ENCODE measurements around the gene ZSCAN18.
A peak's percentile ranks its signal among the peaks of the same experiment; 100 is the strongest.

ZSCAN18 gene

DNA sequence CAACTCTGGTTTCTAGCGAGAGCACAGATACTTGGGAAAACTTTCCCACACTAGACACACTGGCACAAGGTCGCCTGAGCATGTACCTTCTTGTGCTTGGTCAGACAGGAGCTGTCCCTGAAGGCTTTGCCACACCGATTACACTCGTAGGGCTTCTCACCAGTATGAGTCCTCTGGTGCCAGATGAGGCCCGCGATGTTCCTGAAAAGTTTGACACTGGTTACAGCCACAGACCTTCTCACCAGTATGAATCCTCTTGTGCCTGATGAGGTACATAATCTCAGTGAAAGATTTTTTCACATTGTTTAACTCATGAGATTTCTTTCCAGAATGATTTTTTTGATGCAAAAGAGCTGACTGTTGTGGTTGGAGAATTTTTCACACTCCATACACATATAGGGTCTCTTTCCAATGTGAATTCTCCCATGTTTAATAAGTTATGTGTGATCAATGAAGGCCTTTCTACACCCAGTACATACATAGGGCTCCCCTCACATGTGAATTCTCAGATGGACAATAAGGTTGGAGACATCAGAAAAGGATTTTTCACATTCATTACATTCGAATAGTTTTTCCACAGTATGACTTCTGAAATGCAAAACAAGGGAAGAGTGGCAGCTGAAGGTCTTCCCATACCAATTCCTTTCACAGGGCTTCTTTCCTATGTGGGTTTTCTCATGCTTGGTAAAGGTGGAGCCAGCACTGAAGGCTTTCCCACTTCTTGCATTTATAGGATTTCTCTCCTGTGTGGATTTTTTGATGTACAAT is 9.9 kb upstream of the ZSCAN18 start:
- peaks cover 22% of the 10 kb centered on the region for H3K9me3 ChIP-seq (ENCODE audit: low read length)
- H3K36me3 ChIP-seq (ENCODE audit: insufficient read depth, low read length), result no peaks in the 10 kb centered on the region
- H3K4me3 ChIP-seq (ENCODE audit: low read depth in 1 of 2, low read length in 2 of 2), result no peak overlapping the region
- no peak overlapping the region for H3K27ac ChIP-seq (ENCODE audit: low read depth, low read length)
- no peak overlapping the region for H3K9ac ChIP-seq (ENCODE audit: low read length)
- H3K27me3 ChIP-seq (ENCODE audit: control insufficient read depth in 1 of 2, insufficient read depth in 2 of 2, low read length in 2 of 2), result no peaks in the 10 kb centered on the region
- H3K4me1 ChIP-seq (ENCODE audit: insufficient read depth, low read length), result no peaks in the 10 kb centered on the region

GRCh38 chr19:58098682-58098998 is 609 bp upstream of the ZSCAN18 start:
- Histone ChIP-seq H3K4me1 (ENCODE audit: insufficient read depth, low read length) (peaks cover 10% of the 10 kb centered on the region), H3K27me3 (ENCODE audit: control insufficient read depth in 1 of 2, insufficient read depth in 2 of 2, low read length in 2 of 2) (no peaks in the 10 kb centered on the region), H3K9me3 (ENCODE audit: low read length) (no peaks in the 10 kb centered on the region), H3K9ac (ENCODE audit: low read length) (peak overlapping the region; percentile 95), H3K36me3 (ENCODE audit: insufficient read depth, low read length) (peaks cover 8% of the 10 kb centered on the region), H3K4me3 (ENCODE audit: low read depth in 1 of 2, low read length in 2 of 2) (peak overlapping the region; percentile 80 to 97), H3K27ac (ENCODE audit: low read depth, low read length) (peak overlapping the region; percentile 95)

DNA sequence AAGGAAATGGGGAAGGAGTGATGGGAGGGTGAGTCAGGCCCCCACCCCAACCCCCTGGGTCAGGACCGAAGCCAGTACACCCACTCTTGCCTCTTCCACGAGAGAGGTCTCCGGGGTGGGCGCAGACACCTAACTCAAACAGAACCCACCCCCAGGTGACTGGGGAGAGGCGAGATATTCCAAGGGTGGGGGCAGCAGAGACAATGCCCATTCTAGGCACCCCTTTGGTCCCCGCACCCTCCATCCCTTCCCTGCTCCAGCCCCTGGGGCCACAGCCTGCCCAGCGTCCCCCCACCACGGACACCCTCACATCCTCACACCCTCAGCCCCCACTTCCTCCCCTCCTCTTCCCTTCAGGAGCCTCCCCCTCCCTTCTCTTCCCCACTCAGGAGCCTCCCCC is 682 bp downstream of the ZSCAN18 start:
- H3K4me1 ChIP-seq (ENCODE audit: insufficient read depth, low read length), result peaks cover 10% of the 10 kb centered on the region
- no peak overlapping the region for H3K9ac ChIP-seq (ENCODE audit: low read length)
- peak overlapping the region; percentile 52 for H3K27ac ChIP-seq (ENCODE audit: low read depth, low read length)
- H3K36me3 ChIP-seq (ENCODE audit: insufficient read depth, low read length), result peaks cover 8% of the 10 kb centered on the region
- peak overlapping the region; percentile 80 to 97 for H3K4me3 ChIP-seq (ENCODE audit: low read depth in 1 of 2, low read length in 2 of 2)
- no peaks in the 10 kb centered on the region for H3K9me3 ChIP-seq (ENCODE audit: low read length)
- H3K27me3 ChIP-seq (ENCODE audit: control insufficient read depth in 1 of 2, insufficient read depth in 2 of 2, low read length in 2 of 2), result no peaks in the 10 kb centered on the region

DNA sequence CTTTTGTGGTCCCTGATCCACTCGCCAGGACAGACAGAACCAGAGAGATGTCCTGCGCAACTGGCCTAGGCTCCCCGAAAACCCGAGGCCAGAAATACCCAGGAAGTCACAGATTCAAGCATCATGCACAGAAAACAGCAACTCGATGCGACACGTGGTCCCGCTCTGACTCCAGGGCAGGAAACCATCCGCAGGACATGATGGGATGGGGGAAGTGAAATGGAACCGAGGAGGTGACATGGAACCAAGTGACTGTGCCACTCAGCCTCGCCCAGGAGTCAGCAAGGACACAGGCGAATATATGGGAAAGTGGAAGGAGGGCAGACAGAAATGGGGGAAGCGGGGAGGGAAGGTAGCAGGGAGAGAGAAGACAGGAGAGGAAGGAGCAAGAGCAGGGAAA is 1.1 kb downstream of the ZSCAN18 start:
- H3K36me3 ChIP-seq (ENCODE audit: insufficient read depth, low read length), result peaks cover 8% of the 10 kb centered on the region
- H3K27me3 ChIP-seq (ENCODE audit: control insufficient read depth in 1 of 2, insufficient read depth in 2 of 2, low read length in 2 of 2), result no peaks in the 10 kb centered on the region
- peak overlapping the region; percentile 80 to 97 for H3K4me3 ChIP-seq (ENCODE audit: low read depth in 1 of 2, low read length in 2 of 2)
- no peak overlapping the region for H3K9ac ChIP-seq (ENCODE audit: low read length)
- no peaks in the 10 kb centered on the region for H3K9me3 ChIP-seq (ENCODE audit: low read length)
- no peak overlapping the region for H3K27ac ChIP-seq (ENCODE audit: low read depth, low read length)
- H3K4me1 ChIP-seq (ENCODE audit: insufficient read depth, low read length), result peaks cover 10% of the 10 kb centered on the region

GRCh38 chr19:58095328-58095727 is 2.7 kb downstream of the ZSCAN18 start:
- no peaks in the 10 kb centered on the region for H3K27me3 ChIP-seq (ENCODE audit: control insufficient read depth in 1 of 2, insufficient read depth in 2 of 2, low read length in 2 of 2)
- H3K9ac ChIP-seq (ENCODE audit: low read length), result no peak overlapping the region
- peaks cover 10% of the 10 kb centered on the region for H3K4me1 ChIP-seq (ENCODE audit: insufficient read depth, low read length)
- H3K27ac ChIP-seq (ENCODE audit: low read depth, low read length), result no peak overlapping the region
- no peaks in the 10 kb centered on the region for H3K9me3 ChIP-seq (ENCODE audit: low read length)
- H3K4me3 ChIP-seq (ENCODE audit: low read depth in 1 of 2, low read length in 2 of 2), result no peak overlapping the region
- H3K36me3 ChIP-seq (ENCODE audit: insufficient read depth, low read length), result peaks cover 8% of the 10 kb centered on the region

GRCh38 chr19:58093071-58093470 is 5.0 kb downstream of the ZSCAN18 start:
- no peak overlapping the region for H3K27ac ChIP-seq (ENCODE audit: low read depth, low read length)
- peaks cover 14% of the 10 kb centered on the region for H3K36me3 ChIP-seq (ENCODE audit: insufficient read depth, low read length)
- H3K4me1 ChIP-seq (ENCODE audit: insufficient read depth, low read length), result peaks cover 10% of the 10 kb centered on the region
- no peaks in the 10 kb centered on the region for H3K27me3 ChIP-seq (ENCODE audit: control insufficient read depth in 1 of 2, insufficient read depth in 2 of 2, low read length in 2 of 2)
- H3K9ac ChIP-seq (ENCODE audit: low read length), result no peak overlapping the region
- peak overlapping the region in 1 of 2 donors; percentile 9 for H3K4me3 ChIP-seq (ENCODE audit: low read depth in 1 of 2, low read length in 2 of 2)
- H3K9me3 ChIP-seq (ENCODE audit: low read length), result no peaks in the 10 kb centered on the region

GRCh38 chr19:58091251-58091995 is 6.6 kb downstream of the ZSCAN18 start:
- H3K4me1 ChIP-seq (ENCODE audit: insufficient read depth, low read length), result peaks cover under 1% of the 10 kb centered on the region

DNA sequence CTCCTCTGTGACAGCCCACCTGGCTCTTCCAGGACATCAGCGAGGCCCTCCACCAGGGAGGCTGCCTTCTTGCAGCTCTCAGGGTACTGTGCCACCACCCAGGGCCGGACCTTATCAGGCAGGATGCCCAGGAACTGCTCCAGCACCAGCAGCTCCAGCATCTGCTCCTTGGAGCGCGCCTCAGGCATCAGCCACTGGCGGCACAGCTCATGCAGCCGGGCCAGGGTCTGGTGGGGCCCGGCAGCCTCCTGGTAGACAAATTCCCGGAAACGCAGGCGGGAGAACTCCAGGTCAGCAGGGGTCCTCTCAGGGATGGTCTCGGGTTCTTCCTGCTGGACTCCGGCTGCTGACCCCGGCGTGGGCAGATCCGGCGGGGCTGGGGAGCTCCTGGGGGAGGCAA is 8.2 kb downstream of the ZSCAN18 start:
- peaks cover 41% of the 10 kb centered on the region for H3K36me3 ChIP-seq (ENCODE audit: insufficient read depth, low read length)
- H3K27ac ChIP-seq (ENCODE audit: low read depth, low read length), result no peak overlapping the region
- peaks cover 8% of the 10 kb centered on the region for H3K9me3 ChIP-seq (ENCODE audit: low read length)
- H3K4me1 ChIP-seq (ENCODE audit: insufficient read depth, low read length), result no peaks in the 10 kb centered on the region
- H3K27me3 ChIP-seq (ENCODE audit: control insufficient read depth in 1 of 2, insufficient read depth in 2 of 2, low read length in 2 of 2), result no peaks in the 10 kb centered on the region
- no peak overlapping the region for H3K9ac ChIP-seq (ENCODE audit: low read length)
- no peak overlapping the region for H3K4me3 ChIP-seq (ENCODE audit: low read depth in 1 of 2, low read length in 2 of 2)

More at GRCh38 chr19:58091251-58091995, 6.6 kb downstream of the ZSCAN18 start:
- Histone ChIP-seq H3K27me3 (ENCODE audit: control insufficient read depth in 1 of 2, insufficient read depth in 2 of 2, low read length in 2 of 2) (no peaks in the 10 kb centered on the region), H3K36me3 (ENCODE audit: insufficient read depth, low read length) (peaks cover 30% of the 10 kb centered on the region), H3K4me3 (ENCODE audit: low read depth in 1 of 2, low read length in 2 of 2) (no peak overlapping the region), H3K27ac (ENCODE audit: low read depth, low read length) (no peak overlapping the region), H3K9ac (ENCODE audit: low read length) (no peak overlapping the region), H3K9me3 (ENCODE audit: low read length) (no peaks in the 10 kb centered on the region)

DNA sequence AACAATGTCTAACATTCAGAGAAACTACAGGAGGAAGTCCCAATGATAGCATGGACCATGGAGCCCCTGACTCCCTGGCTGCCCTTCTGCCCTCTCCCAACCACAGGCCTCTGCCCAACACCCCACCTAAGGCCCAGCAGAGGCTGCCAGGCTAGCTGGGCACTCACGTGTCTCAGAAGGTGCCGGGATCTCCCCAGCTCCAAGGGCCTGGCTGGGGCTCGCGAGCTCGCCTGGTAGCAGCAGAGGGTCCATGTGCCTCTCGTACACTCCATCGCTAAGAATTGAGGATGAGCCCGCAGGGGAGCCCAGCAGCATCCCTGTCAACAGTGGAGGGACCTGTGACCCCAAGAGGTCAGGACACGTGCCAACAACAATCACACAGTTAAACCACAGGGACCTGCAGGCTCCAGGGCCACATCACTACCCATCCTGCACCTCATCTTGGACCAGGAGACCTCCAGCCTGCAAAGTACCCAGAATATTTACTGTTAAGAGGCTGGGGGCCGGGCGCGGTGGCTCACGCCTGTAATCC is 9.4 kb downstream of the ZSCAN18 start:
- Histone ChIP-seq H3K9ac (ENCODE audit: low read length) (no peak overlapping the region), H3K27me3 (ENCODE audit: control insufficient read depth in 1 of 2, insufficient read depth in 2 of 2, low read length in 2 of 2) (no peaks in the 10 kb centered on the region), H3K9me3 (ENCODE audit: low read length) (peaks cover 13% of the 10 kb centered on the region), H3K27ac (ENCODE audit: low read depth, low read length) (no peak overlapping the region), H3K4me1 (ENCODE audit: insufficient read depth, low read length) (no peaks in the 10 kb centered on the region), H3K36me3 (ENCODE audit: insufficient read depth, low read length) (peaks cover 47% of the 10 kb centered on the region), H3K4me3 (ENCODE audit: low read depth in 1 of 2, low read length in 2 of 2) (no peak overlapping the region)

- no peak overlapping the region for H3K9ac ChIP-seq (ENCODE audit: low read length)
- H3K4me1 ChIP-seq (ENCODE audit: insufficient read depth, low read length), result no peaks in the 10 kb centered on the region
- no peaks in the 10 kb centered on the region for H3K27me3 ChIP-seq (ENCODE audit: control insufficient read depth in 1 of 2, insufficient read depth in 2 of 2, low read length in 2 of 2)
- H3K36me3 ChIP-seq (ENCODE audit: insufficient read depth, low read length), result peaks cover 47% of the 10 kb centered on the region
- peaks cover 13% of the 10 kb centered on the region for H3K9me3 ChIP-seq (ENCODE audit: low read length)
- H3K4me3 ChIP-seq (ENCODE audit: low read depth in 1 of 2, low read length in 2 of 2), result no peak overlapping the region
- no peak overlapping the region for H3K27ac ChIP-seq (ENCODE audit: low read depth, low read length)
Observed at GRCh38 chr19:58086825-58087710, 11.0 kb downstream of the ZSCAN18 start.

GRCh38 chr19:58085348-58085875 is 12.6 kb downstream of the ZSCAN18 start:
- H3K9me3 ChIP-seq (ENCODE audit: low read length), result peaks cover 17% of the 10 kb centered on the region
- H3K4me3 ChIP-seq (ENCODE audit: low read depth in 1 of 2, low read length in 2 of 2), result peak overlapping the region in 1 of 2 donors; percentile 11
- no peak overlapping the region for H3K9ac ChIP-seq (ENCODE audit: low read length)
- H3K27ac ChIP-seq (ENCODE audit: low read depth, low read length), result no peak overlapping the region
- peaks cover 47% of the 10 kb centered on the region for H3K36me3 ChIP-seq (ENCODE audit: insufficient read depth, low read length)
- no peaks in the 10 kb centered on the region for H3K4me1 ChIP-seq (ENCODE audit: insufficient read depth, low read length)
- H3K27me3 ChIP-seq (ENCODE audit: control insufficient read depth in 1 of 2, insufficient read depth in 2 of 2, low read length in 2 of 2), result no peaks in the 10 kb centered on the region

Measured in muscle layer of colon (tissue), 2 donors.